GM18526 (cell line): ENCODE results near the gene TSHB.

Source experiments
- POLR2A ChIP-seq: IDR thresholded peaks from 3 replicates; pipeline ENCODE4 v1.6.1; 2011; ENCODE audit not compliant: insufficient read length; ENCODE audit errors: extremely low read depth

The TSHB gene

GRCh38 chr1:115029526-115029925 lies at the start of gene TSHB:
Gene TSHB (plus strand): TSS chr1:115029826. CDS start chr1:115033363, 3,537 bp downstream.
- no peak for TF ChIP-seq POLR2A

- TF ChIP-seq POLR2A = no peak
Measured at GRCh38 chr1:114982251-114982650, 47.4 kb upstream of the TSHB start.

- no peak for TF ChIP-seq POLR2A
Measured at GRCh38 chr1:114986286-114986685, 43.3 kb upstream of the TSHB start.

- no peak for TF ChIP-seq POLR2A
Measured at GRCh38 chr1:114988095-114988494, 41.5 kb upstream of the TSHB start.

GRCh38 chr1:114997510-114998289 lies 31.9 kb upstream of the TSHB start:
- no peak for TF ChIP-seq POLR2A

GRCh38 chr1:115006191-115006590 lies 23.4 kb upstream of the TSHB start:
- no peak for TF ChIP-seq POLR2A

- TF ChIP-seq POLR2A = no peak
Measured at GRCh38 chr1:115012006-115012405, 17.6 kb upstream of the TSHB start.

- no peak for TF ChIP-seq POLR2A
Measured at GRCh38 chr1:115012434-115012833, 17.2 kb upstream of the TSHB start.

GRCh38 chr1:115013792-115014191 lies 15.8 kb upstream of the TSHB start:
- TF ChIP-seq POLR2A = no peak

- TF ChIP-seq POLR2A = no peak
Measured at GRCh38 chr1:115021145-115021544, 8.5 kb upstream of the TSHB start.

- TF ChIP-seq POLR2A = no peak
Measured at GRCh38 chr1:115023593-115023992, 6.0 kb upstream of the TSHB start.

GRCh38 chr1:115031595-115031994 lies 2.0 kb downstream of the TSHB start:
- no peak for TF ChIP-seq POLR2A

- no peak for TF ChIP-seq POLR2A
Measured at GRCh38 chr1:115035652-115036051, 6.0 kb downstream of the TSHB start.

GRCh38 chr1:115036814-115037507 lies 7.3 kb downstream of the TSHB start:
- no peak for TF ChIP-seq POLR2A

- TF ChIP-seq POLR2A = no peak
Measured at GRCh38 chr1:115040501-115040900, 10.9 kb downstream of the TSHB start.

- TF ChIP-seq POLR2A = no peak
Measured at GRCh38 chr1:115041654-115042053, 12.0 kb downstream of the TSHB start.

- no peak for TF ChIP-seq POLR2A
Measured at GRCh38 chr1:115046751-115047150, 17.1 kb downstream of the TSHB start.

- no peak for TF ChIP-seq POLR2A
Measured at GRCh38 chr1:115051850-115052249, 22.2 kb downstream of the TSHB start.
